Melanocyte of skin (primary cell): ENCODE data around the gene LANCL1. TPM values are rescaled to one million over a fixed set of nuclear protein-coding genes. Genes with fewer than 3 reads are reported as not detected.

Experiments used
- total RNA-seq, 2 donors: library from RNA; depleted of rRNA; stranded (reverse); fragments of >200 nt; gene quantifications; 2 replicates each; pipeline ENCODE4 v1.2.3, GENCODE V29; 2012

Gene LANCL1
- total RNA-seq, result 10 to 100 TPM; 46.0 to 52.7 TPM

GRCh38 chr2:210476194-210477128 is at the start of gene LANCL1:
TSS of gene LANCL1 (minus strand) at chr2:210476759. CDS start at chr2:210476396, 363 bp downstream.

Other genes with a start within 250 kb of the LANCL1 start
- not detected for gene MYL1, start 161.6 kb downstream of the LANCL1 start, total RNA-seq
- gene CPS1, start 79.8 kb upstream of the LANCL1 start, total RNA-seq, result 10 to 100 TPM; 32.0 to 36.6 TPM